HEK293T (cell line): ENCODE data around the gene FUCA2.

Experiments used
- CTCF ChIA-PET: fragments of 350-600 bp; formaldehyde crosslinking; extraction: SDS; loops from one replicate; lab custom pipeline; 2021; ENCODE audit warnings: antibody characterized with exemption, inconsistent platforms; lab: Yijun Ruan, JAX
- POLR2A ChIA-PET: fragments of 350-600 bp; formaldehyde crosslinking; extraction: SDS; loops from one replicate; lab custom pipeline; 2020; ENCODE audit warnings: antibody characterized with exemption, inconsistent platforms; lab: Yijun Ruan, JAX
- DNase-seq: peaks from one replicate; pipeline ENCODE4 v3.0.0; 2012; ENCODE audit warnings: mixed read lengths; ENCODE audit errors: extremely low spot score
- ARNT ChIP-seq: fragments of 450-650 bp; IDR thresholded peaks from 2 replicates; pipeline ENCODE4 v1.6.1; 2017; ENCODE audit warnings: mild to moderate bottlenecking
- BHLHE40 ChIP-seq: fragments of 450-650 bp; IDR thresholded peaks from 2 replicates; pipeline ENCODE4 v1.6.1; 2016; ENCODE audit warnings: mild to moderate bottlenecking, moderate library complexity, borderline replicate concordance
- CTBP1 ChIP-seq: fragments of 450-650 bp; IDR thresholded peaks from 2 replicates; pipeline ENCODE4 v1.6.1; 2016; ENCODE audit warnings: borderline replicate concordance
- ELF4 ChIP-seq: fragments of 450-650 bp; IDR thresholded peaks from 2 replicates; pipeline ENCODE4 v1.6.1; 2017; ENCODE audit warnings: antibody characterized with exemption
- FOXA1 ChIP-seq: fragments of 450-650 bp; IDR thresholded peaks from 2 replicates; pipeline ENCODE4 v1.6.1; 2016; ENCODE audit warnings: mild to moderate bottlenecking
- FOXK2 ChIP-seq: fragments of 450-650 bp; IDR thresholded peaks from 2 replicates; pipeline ENCODE4 v1.6.1; 2016; ENCODE audit warnings: mild to moderate bottlenecking
- FOXM1 ChIP-seq: fragments of 450-650 bp; IDR thresholded peaks from 2 replicates; pipeline ENCODE4 v1.6.1; 2017; ENCODE audit warnings: mild to moderate bottlenecking, borderline replicate concordance
- HDGF ChIP-seq: fragments of 450-650 bp; IDR thresholded peaks from 2 replicates; pipeline ENCODE4 v1.6.1; 2017; ENCODE audit warnings: antibody characterized with exemption, borderline replicate concordance
- L3MBTL2 ChIP-seq: fragments of 450-650 bp; conservative IDR thresholded peaks from 2 replicates; pipeline ENCODE4 v1.6.1; 2016; ENCODE audit warnings: mild to moderate bottlenecking
- LEF1 ChIP-seq: fragments of 450-650 bp; IDR thresholded peaks from 2 replicates; pipeline ENCODE4 v1.6.1; 2017; ENCODE audit warnings: mild to moderate bottlenecking, borderline replicate concordance
- NFRKB ChIP-seq: fragments of 450-650 bp; IDR thresholded peaks from 2 replicates; pipeline ENCODE4 v1.6.1; 2016; ENCODE audit warnings: mild to moderate bottlenecking, moderate library complexity
- PKNOX1 ChIP-seq: fragments of 450-650 bp; IDR thresholded peaks from 2 replicates; pipeline ENCODE4 v1.6.1; 2016
- SP1 ChIP-seq: fragments of 450-650 bp; IDR thresholded peaks from 2 replicates; pipeline ENCODE4 v1.6.1; 2017
- SUZ12 ChIP-seq: fragments of 450-650 bp; IDR thresholded peaks from 2 replicates; pipeline ENCODE4 v1.6.1; 2016; ENCODE audit warnings: mild to moderate bottlenecking
- TARDBP ChIP-seq: fragments of 450-650 bp; IDR thresholded peaks from 2 replicates; pipeline ENCODE4 v1.6.1; 2016
- ZNF384 ChIP-seq: fragments of 450-650 bp; IDR thresholded peaks from 2 replicates; pipeline ENCODE4 v1.6.1; 2016

Gene FUCA2

DNA sequence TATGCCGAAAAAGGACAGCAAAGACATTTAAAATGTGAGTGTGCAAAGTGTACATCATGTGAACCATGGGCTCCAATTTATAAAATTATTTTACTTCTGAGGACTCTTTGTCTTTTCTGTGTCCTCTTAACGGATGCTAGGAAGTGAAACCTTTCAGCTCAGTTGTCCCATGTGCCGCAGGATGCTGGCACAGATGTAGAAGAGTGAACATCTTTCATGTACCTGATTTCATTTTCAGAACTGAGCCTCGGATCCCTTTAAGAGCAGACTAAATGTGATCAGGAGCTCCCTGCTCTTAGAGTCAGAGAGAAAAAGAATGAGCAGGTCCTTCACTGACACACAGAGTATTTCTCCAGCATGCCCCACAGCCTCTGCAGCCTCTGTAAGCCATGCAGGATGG is 27.6 kb upstream of the FUCA2 start:
- ChIA-PET POLR2A (no interaction called here), CTCF (no interaction called here)
- TF ChIP-seq FOXK2 (no peak), ARNT (no peak), SP1 (no peak), SUZ12 (no peak), FOXA1 (no peak), ELF4 (no peak)
- no peak for DNase-seq

GRCh38 chr6:143538374-143538773 is 26.9 kb upstream of the FUCA2 start:
- no peak for TF ChIP-seq ZNF384
- no peak for TF ChIP-seq BHLHE40
- TF ChIP-seq FOXM1, result no peak
- no peak for TF ChIP-seq TARDBP
- TF ChIP-seq FOXK2, result no peak
- TF ChIP-seq ARNT, result no peak
- no peak for TF ChIP-seq SP1
- no peak for TF ChIP-seq PKNOX1
- no peak for TF ChIP-seq ELF4
- no peak for TF ChIP-seq LEF1
- TF ChIP-seq CTBP1, result no peak
- no peak for TF ChIP-seq NFRKB
- no peak for TF ChIP-seq HDGF
- no peak for TF ChIP-seq SUZ12
- TF ChIP-seq L3MBTL2, result no peak
- TF ChIP-seq FOXA1, result no peak
- ChIA-PET POLR2A (no interaction called here), CTCF (interaction anchor here (1.2 kb wide), 1 partner anchor 12 kb away, joined by 3 read pairs; no protein-coding TSS in a partner anchor)
- no peak for DNase-seq

DNA sequence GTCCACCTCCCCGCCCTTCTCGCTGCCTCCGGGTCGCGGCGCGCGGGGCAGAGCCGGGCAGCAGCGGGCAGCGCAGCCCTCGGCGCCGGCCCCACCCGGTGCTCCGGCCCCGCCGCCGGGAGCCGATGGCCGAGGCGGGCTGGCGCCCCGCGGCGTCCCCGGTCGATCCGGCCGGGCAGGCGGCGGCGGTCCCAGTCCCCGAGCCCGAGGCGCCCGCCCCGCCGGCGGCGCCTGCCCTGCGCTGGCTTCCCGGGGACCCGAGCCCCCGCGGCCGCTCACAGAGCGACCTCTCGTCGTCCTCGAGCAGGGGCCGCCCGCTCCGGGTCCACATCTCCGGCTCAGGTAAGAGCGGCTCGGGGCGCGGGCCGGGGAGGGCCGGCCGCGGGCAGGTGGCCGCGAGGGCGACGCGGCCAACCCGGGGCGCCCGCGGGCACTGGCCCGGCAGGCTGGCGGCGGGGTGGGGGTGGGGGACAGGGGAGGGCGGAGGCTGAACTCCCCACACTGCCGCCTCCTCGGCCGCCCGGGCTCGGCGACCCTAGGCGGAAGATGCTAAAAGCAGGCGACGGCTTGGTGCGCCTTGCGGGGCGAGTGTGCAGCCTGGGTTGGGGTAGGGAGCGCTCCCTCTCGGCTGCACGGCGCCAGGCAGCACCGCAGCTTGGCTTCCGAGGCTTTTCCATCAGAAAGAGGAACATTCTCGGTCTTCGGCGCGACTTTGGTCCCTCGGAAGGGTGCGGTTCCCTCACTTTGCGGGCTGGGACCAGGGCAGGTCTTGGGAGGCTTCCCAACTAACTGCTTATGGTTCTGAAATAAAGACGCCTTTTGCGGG is 25.6 kb upstream of the FUCA2 start:
- TF ChIP-seq ARNT, result peak; percentile 29; the same call in 1 of the 2 replicates
- no peak for TF ChIP-seq FOXA1
- TF ChIP-seq L3MBTL2, result peak; percentile 29; the same call in 1 of the 2 replicates
- no peak for TF ChIP-seq BHLHE40
- DNase-seq, result peak; percentile 80
- ChIA-PET POLR2A (interaction anchor here (1.0 to 1.4 kb wide), 3 partner anchors 18 to 86 kb away, joined by 3 to 5 read pairs (median 3); partner anchors contain the start of genes ADAT2, FUCA2 and PEX3), CTCF (interaction anchor here (0.6 to 3.6 kb wide), 4 partner anchors 13 to 25 kb away, joined by 3 to 16 read pairs (median 3); partner anchors contain the start of gene FUCA2)

DNA sequence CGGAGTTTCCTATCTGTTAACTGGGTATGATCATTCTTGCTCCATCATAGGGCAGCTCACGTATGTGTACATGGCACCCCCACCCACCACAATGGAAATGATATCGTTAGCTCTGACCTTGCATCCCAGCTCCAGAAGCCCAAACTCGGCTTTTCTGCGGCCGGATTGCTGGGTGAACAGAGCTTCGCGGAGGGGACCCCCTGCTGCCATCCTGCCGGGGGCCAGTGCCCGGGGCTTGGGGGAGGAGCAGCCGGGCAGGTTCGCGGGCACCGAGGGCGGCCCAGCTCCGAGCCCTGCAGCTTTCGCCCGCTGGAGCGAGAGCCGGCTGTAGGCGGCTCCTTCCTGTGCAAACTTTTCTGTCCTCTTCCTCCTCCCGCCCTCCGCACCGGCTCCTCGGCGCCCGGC is 24.9 kb upstream of the FUCA2 start:
- ChIA-PET POLR2A (interaction anchor here (1.0 to 1.4 kb wide), 3 partner anchors 25 to 307 kb away, joined by 3 to 5 read pairs (median 3); partner anchors contain the start of genes ADAT2, FUCA2, LTV1 and PEX3), CTCF (interaction anchor here (0.6 to 3.6 kb wide), 2 partner anchors 24 to 176 kb away, joined by 3 to 16 read pairs; partner anchors contain the start of gene FUCA2)
- DNase-seq, result no peak
- TF ChIP-seq NFRKB, result no peak
- TF ChIP-seq TARDBP, result no peak
- TF ChIP-seq FOXM1, result no peak
- TF ChIP-seq L3MBTL2, result no peak
- no peak for TF ChIP-seq ZNF384
- no peak for TF ChIP-seq PKNOX1
- TF ChIP-seq LEF1, result no peak
- no peak for TF ChIP-seq FOXK2
- no peak for TF ChIP-seq CTBP1
- TF ChIP-seq ELF4, result no peak

DNA sequence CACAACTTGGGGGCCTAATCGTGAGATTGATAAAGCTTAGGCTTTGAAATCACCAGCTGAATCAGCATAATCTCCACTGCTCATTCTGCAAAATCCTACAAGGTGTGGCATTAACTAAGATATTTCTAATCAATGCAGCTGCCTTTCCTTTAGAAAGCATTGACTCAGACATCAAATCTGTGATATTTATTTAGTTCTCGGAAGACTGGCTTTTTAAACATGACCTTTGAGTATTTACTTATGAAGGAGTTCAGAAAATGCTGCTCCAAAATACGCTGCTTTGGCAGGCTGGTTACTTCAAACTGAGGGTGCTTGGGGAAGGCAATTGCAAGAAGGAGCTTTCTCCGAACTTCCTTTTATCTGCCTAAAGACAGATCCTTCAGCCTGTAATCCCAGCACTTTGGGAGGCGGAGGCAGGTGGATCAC is 23.7 kb upstream of the FUCA2 start:
- TF ChIP-seq ELF4 (no peak), BHLHE40 (no peak), FOXK2 (no peak), ARNT (no peak), PKNOX1 (no peak), SUZ12 (no peak), FOXM1 (no peak), ZNF384 (no peak), NFRKB (no peak), TARDBP (no peak)
- CTCF ChIA-PET, result interaction anchor here (3.6 kb wide), 1 partner anchor 23 kb away, joined by 16 read pairs; the partner anchor contains the start of gene FUCA2
- DNase-seq, result no peak
- POLR2A ChIA-PET, result no interaction called here

- ChIA-PET CTCF (no interaction called here), POLR2A (no interaction called here)
- peak; percentile 18; the same call in 1 of the 2 replicates for TF ChIP-seq PKNOX1
- TF ChIP-seq CTBP1, result no peak
- TF ChIP-seq NFRKB, result no peak
- no peak for DNase-seq
Observed at GRCh38 chr6:143531720-143532499, 20.4 kb upstream of the FUCA2 start.
